GM12891 (cell line): ENCODE measurements around the gene PARVB.

Experiments
- PAX5 ChIP-seq: IDR thresholded peaks from 2 replicates; pipeline ENCODE4 v1.6.1; 2011; ENCODE audit warnings: low read length, moderate library complexity, mild to moderate bottlenecking; ENCODE audit not compliant: insufficient read depth, severe bottlenecking
- POLR2A ChIP-seq: IDR thresholded peaks from 2 replicates; pipeline ENCODE4 v1.6.1; 2011; ENCODE audit warnings: low read depth, low read length, control low read depth
- POLR2AphosphoS5 ChIP-seq: IDR thresholded peaks from 2 replicates; pipeline ENCODE4 v1.6.1; 2011; ENCODE audit warnings: low read depth, low read length, control low read depth
- TAF1 ChIP-seq: IDR thresholded peaks from 2 replicates; pipeline ENCODE4 v1.6.1; 2011; ENCODE audit warnings: low read depth, low read length, control low read depth

- TF ChIP-seq POLR2AphosphoS5 (no peak), PAX5 (no peak), POLR2A (no peak), TAF1 (no peak)
These were observed 171.2 kb downstream of the PARVB start for GRCh38 chr22:44195189-44195871.
